GM19025 (cell line): ENCODE data around the gene SRSF12.

Experiments used
- ATAC-seq: cut with Tn5 transposase; IDR thresholded peaks from one replicate; pipeline ENCODE4 v1.9.1; 2021; ENCODE audit warnings: mild to moderate bottlenecking, low read depth, moderate library complexity; ENCODE audit not compliant: unreplicated experiment

The SRSF12 gene

GRCh38 chr6:89117211-89118108 is at the start of gene SRSF12:
SRSF12 (minus strand) TSS chr6:89118071; CDS start chr6:89117887, 184 bp downstream.
- ATAC-seq: peak; percentile 68

GRCh38 chr6:89162047-89162371 is 44.1 kb upstream of the SRSF12 start:
- no peak for ATAC-seq

- ATAC-seq: no peak
These were observed 43.6 kb upstream of the SRSF12 start for GRCh38 chr6:89161326-89162046.

GRCh38 chr6:89160331-89161092 is 42.6 kb upstream of the SRSF12 start:
- ATAC-seq: no peak

- no peak for ATAC-seq
These were observed 36.3 kb upstream of the SRSF12 start for GRCh38 chr6:89154131-89154530.

- ATAC-seq: no peak
These were observed 30.3 kb upstream of the SRSF12 start for GRCh38 chr6:89148016-89148750.

- no peak for ATAC-seq
These were observed 29.1 kb upstream of the SRSF12 start for GRCh38 chr6:89146718-89147700.

GRCh38 chr6:89145956-89146717 is 28.3 kb upstream of the SRSF12 start, which contains the start of gene PM20D2:
PM20D2 (plus strand) TSS chr6:89146055; CDS start chr6:89146145, 90 bp downstream.
- peak; percentile 71 for ATAC-seq

GRCh38 chr6:89145091-89145955 is 27.5 kb upstream of the SRSF12 start:
- peak; percentile 42 for ATAC-seq

- ATAC-seq: peak; percentile 29
These were observed 26.6 kb upstream of the SRSF12 start for GRCh38 chr6:89144354-89144906.

GRCh38 chr6:89140347-89141156 is 22.7 kb upstream of the SRSF12 start:
- no peak for ATAC-seq

- no peak for ATAC-seq
These were observed 21.9 kb upstream of the SRSF12 start for GRCh38 chr6:89139509-89140346.

- no peak for ATAC-seq
These were observed 20.3 kb upstream of the SRSF12 start for GRCh38 chr6:89138173-89138572.

- ATAC-seq: no peak
These were observed 16.9 kb upstream of the SRSF12 start for GRCh38 chr6:89134723-89135122.

GRCh38 chr6:89133981-89134380 is 16.1 kb upstream of the SRSF12 start:
- ATAC-seq: no peak
